Activated CD8-positive, alpha-beta memory T cell treated with anti-CD3 and anti-CD28 coated beads for 48 hours (primary cell): Measurements from ENCODE around the gene TAF6L.
A peak's percentile ranks its signal among the peaks of the same experiment; 100 is the strongest.
"Not testable (repeated sequence)": the region's sequence is repeated elsewhere in the genome, so short reads cannot be mapped to it uniquely, and the experiment has no call there.

Experiments used
- DNase-seq, 3 experiments: peaks; one replicate each; pipeline ENCODE4 v3.0.0-alpha.2; 2020; ENCODE audit warnings: low read depth in 2 of 3, low spot score in 2 of 3

TAF6L gene

DNA sequence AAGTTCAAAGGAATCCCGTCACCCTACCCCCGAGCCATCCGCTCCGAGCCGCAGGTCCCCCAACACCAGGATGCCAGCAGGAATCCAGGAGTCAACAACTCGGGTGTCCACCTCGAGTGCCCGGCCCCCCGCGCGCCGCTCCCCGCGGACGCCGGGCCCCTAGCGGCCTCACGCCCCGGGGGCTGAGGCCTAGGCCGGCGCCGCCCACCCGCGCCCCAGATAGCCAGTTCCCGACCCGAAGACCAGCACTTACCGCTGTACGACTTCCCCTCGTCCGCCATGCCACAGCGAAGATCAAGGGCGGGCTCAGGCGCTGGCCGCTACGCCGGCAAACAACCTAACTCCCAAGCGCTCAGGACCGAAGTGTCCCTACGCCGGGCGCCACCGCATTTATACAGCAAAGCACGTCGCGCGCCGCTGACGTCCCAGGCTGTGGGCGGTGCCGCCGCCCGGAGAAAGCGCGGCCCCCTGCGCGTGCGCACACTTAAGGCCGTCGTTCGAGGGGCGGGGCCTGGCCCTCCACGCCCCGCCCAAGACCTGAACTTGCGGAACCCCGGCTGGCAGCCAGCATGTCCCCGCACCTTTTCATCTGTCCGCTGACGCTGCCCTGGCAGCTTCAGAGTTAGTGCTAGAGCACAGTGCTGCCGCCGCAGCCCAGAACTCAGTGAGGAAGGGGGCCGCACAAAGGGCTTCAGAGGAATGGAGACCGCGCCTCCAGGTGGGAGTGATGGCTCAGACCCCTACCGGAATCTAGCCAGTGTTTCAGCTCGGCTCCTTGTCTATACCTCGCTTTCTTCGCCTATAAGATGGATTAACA lies 34.1 kb downstream of the TAF6L start, which contains the start of gene NXF1:
Gene NXF1 (minus strand): TSS at position 365 of the 817 bp plus-strand sequence. CDS start 84 bp downstream, at position 281.
- peak; percentile 93 to 99 (median 98) for DNase-seq

DNA sequence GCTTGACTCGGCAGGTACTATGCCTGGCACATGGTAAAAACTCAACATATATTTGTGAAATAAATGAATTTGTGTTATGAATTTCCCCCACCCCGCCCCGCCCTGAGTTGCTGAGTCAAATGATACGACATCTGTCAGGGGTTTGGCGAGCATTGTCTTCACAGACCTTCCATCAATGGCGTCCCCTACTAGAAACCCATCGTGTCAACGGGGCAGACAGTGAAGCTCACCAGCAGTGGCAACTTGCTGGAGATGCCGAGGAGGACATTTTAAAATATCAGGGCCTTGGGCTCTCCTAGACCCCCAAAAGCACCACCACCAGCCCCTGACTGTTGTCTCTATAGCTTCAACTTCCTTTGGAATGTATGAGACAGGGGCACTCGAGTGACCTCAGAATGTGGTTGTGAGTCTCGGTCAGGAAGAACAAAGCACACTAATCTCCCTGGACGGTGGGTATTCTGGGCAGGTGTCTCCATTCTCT lies 34.8 kb downstream of the TAF6L start:
- DNase-seq = no peak

DNA sequence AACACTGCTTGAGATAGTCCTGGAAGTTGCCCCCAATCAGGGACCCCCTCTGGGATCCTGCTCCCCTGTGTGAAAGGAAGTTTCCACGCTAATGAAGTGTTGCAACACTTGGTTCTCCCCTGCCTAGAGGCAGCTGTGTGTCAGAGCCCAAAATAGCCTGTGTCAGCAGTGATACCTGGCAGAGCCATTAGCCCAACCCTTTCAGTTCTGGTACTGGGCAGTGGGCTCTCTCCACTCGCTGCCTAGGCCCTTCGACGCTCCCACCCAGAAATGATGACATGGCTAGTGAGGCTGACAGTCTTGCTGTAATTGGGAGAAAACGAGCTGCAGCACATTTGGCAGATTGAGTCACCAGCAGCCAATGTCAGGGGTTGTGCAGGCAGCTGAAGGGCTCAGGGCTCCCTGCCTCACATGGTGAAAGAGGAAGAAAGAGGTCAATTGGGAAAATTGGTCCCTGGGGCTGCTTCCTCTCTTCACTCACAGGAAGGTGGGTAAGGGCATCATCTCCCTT lies 35.5 kb downstream of the TAF6L start:
- DNase-seq = no peak

DNA sequence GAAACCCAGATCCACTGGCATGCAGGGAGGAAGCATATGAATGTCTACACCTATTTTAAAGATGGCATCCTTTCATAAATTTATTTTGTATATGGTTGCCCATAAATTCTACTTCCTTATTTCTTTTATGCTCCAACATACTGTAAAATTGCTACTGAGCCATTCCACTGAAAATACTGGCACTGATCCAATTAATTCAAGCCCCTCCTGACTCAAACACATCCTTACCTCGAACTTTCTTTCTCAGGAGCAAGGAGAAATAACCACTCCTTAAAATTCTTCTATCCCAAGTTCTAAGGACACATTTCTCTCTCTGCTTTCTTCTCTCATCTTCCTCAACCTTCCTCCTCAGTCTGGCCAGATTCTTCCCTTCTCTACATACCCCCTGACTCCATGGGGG lies 39.6 kb downstream of the TAF6L start:
- DNase-seq = no peak

DNA sequence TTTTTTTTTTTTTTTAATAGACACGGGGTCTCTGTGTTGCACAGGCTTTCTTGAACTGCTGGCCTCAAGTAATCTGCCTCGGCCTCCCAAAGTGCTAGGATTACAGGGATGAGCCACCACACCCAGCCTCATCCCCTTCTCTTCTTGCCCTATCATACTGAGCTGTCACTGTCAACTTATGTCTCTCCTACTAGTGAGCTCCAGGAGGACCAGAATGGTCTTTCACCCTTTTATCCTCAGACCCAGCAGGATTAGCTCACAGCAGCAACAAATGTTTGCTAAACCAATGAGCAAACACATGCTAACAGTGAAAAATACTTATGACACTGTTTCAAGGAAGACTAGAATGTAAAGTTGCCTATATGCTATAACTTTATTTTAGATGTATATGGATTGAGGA lies 40.5 kb downstream of the TAF6L start:
- DNase-seq = no peak

DNA sequence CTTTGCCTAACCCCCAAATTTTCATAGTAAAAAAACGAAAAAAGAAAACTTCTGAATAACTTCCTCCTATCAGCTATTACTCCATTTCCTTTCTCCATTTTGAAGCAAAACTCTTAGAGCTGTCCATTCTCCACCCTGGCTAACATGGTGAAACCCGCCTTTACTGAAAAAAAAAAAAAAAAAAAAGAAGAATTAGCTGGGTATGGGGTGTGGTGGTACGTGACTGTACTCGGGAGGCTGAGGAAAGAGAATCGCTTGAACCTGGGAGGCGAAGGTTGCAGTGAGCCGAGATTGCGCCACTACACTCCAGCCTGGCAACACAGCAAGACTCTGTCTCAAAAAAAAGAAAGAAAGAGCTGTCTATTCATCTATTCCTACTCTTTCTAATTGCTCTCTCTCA lies 45.4 kb downstream of the TAF6L start:
- no peak for DNase-seq

DNA sequence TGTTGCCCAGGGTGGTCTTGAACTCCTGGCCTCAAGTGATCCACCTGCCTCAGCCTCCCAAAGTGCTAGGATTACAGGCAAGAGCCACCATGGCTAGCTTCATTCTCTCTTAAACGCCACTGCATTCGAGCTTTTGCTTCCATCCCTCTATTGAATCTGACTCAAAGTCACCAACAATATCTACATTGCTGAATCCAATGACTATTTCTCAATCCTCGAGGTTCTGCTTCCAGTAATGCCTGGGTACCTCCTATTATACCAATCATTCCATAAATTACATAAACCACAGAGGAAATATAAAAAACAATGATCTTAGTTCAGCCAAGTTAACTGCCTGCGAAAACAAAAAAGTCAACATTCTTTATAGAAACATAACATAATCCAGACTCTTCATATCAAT lies 45.9 kb downstream of the TAF6L start:
- DNase-seq = no peak

DNA sequence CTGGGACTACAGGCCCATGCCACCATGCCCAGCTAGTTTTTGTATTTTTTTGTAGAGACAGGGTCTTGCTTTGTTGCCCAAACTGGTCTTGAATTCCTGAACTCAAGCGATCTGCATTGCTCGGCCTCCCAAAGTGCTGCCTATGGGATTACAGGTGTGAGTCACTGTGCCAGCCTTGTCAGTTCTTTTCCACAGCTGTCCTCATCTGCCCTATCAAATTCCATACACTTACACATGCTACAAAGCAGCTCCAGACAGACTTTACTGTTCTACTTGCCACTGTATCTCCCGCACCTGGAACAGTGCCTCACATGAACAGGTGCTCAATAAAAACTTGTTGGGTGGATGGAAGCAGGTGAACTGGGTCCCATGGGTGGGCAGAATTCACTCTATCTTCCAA lies 52.5 kb downstream of the TAF6L start:
- no peak for DNase-seq

DNA sequence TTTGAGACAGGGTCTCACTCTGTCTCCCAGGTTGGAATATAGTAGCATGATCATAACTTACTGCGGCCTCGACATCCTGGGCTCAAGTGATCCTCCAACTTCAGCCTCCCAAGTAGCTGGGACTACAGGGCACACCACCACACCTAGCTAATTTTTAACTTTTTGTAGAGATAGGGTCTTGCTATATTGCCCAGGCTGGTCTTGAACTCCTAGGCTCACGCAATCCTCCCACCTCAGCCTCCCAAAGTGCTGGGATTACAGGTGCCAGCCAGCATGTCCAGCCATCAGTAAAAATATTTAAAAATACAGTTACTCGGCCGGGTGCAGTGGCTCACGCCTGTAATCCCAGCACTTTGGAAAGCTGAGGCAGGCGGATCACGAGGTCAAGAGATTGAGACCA lies 56.9 kb downstream of the TAF6L start:
- not testable (repeated sequence) for DNase-seq

DNA sequence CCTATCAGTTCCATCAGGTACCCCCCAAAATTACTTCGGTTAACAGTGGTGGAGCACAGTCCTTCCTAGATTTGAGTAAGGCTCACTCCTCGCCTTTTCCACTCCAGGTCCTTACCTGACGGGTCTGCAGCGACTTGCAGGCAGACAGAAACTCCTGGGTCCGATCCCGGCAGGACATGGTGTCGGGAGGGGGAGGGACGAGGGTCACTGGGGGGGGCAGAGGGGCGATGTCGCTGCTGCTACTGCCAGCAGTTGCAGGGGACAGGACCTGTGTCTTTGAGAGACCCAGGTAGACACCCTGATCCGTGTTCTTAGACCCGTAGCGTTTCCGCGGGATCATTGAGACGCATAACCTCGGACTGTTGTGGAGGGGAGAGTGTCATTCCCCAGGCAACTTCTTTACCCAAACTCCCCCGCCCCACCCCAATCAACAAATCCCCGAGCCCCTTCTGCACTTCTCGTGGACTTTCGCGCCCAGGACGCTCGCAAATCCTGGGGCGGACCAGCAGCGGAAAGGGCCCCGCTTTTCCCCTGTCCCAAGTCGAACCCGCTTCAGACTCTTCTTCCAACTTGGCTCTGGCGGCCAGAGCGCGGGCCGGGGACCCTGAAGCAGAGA lies 59.8 kb downstream of the TAF6L start:
- DNase-seq = no peak

DNA sequence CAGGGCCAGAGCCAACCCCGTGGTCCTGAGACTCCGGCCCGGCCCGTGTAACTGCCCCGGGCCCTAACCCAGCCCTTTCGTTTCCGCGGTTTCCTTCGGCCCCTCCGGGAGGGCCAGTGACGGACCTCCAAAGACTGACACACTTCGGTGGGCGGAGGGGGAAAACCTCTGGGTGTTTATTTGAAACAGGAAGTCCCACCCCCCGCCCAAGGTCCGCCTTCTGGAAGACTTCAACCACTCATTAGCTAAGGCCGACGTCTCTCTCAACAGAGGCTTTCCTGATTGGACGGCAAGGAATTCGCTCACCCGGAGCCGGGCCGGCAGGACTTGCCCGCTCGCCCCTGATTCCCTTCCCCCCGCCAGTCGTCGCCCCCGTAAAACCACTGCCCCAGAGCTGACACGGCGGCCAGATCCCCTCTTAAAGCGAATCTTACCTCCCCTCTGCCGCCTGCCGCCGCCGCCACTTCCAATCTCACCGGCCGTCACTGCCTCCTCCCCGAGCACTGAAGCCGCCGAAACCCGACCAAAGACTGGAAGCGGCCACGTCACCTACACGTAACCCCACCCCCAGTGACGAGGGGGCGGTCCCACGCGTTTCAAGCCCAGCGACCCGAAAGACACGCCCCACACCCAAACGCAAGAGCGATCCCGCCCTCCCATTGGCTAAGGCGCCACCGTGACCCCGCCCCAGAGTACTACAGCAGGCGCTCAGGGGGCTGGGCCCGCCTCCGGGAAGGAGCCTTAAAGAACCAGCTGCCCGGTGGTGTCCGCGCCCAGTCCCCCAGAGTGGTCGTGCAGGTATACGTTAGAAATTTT lies 60.5 kb downstream of the TAF6L start, which contains the start of gene STX5:
Gene STX5 (minus strand): TSS at position 532 of the 816 bp plus-strand sequence. CDS start 808 bp downstream, outside the sequence.
- DNase-seq = peak; percentile 98 to 99 (median 98)

DNA sequence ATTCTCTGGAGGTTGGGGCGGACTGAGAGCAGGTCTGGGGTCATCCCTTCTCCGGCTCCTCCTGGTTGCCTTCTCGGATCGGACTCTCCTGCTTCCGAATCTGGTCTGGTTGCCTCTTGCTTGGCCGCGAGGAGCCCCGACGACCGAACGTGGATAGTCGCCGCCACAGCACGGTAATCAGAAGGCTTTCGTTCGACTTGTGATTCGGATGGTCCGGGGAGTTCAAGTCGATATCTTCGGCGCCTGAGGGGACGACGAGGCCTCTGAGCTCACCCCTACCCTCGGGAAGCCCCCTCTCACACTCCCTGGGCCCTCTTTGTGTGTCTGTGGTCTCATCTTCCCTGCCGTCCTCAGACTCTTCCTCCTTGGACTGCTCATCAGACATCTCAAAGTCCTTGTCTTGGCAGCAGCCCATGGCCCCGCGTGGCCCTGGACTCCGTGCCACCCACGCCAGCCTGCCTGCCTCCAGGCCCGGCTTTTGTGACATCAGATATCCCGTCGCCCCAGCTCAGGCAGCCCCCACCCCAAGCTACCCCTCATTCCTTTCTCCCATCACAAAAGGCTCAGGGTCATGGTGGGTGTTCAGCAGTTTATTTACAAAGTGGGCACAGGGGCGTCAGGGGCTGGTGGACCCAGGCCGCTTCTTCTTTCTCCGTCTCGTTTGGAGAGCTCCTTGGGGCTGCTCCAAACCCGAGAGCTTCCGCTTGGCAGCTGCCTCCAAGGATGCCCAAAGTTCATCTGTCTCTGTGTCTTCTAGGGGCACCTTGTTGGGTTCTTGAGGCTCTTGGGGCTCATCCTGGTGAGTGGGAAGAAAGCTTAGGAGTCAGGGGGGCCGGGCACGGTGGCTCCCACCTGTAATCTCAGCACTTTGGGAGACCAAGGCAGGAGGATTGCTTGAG lies 61.4 kb downstream of the TAF6L start, which contains the start of gene TEX54:
Gene TEX54 (minus strand): TSS at position 506 of the 899 bp plus-strand sequence.
- DNase-seq = no peak

DNA sequence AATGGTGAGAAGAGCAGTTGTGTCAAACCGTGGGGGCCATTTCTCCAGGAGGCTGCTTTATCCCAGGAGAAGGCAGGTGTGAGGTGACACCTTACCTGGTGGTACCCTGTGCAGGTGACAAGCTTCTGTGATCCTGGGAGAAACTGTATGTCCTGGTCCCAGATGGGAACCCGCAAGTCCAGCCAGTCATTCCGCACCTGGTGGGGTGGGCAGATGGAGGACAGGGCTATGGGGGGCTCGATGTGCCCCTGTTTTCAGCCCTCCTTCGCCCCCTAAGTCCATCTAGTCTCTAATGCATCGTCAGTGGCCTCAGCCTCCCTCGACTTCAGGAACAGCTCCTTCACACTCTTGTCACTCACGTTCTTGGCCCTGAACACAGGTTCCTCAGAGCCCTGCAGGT lies 64.1 kb downstream of the TAF6L start:
- DNase-seq = no peak
